DOHH2 (cell line): ENCODE data around the gene ZNF385D.

Source experiments
- CTCF ChIP-seq: fragments of 200-600 bp; sonication (generic); IDR thresholded peaks from one replicate; pipeline ENCODE4 v1.5.1; 2014; ENCODE audit warnings: antibody characterized with exemption, mild to moderate bottlenecking, low read depth, low read length; ENCODE audit not compliant: poor library complexity, severe bottlenecking
- EZH2phosphoT487 ChIP-seq: fragments of 200-600 bp; sonication (generic); IDR thresholded peaks from 2 replicates; pipeline ENCODE4 v1.6.1; 2017; ENCODE audit warnings: borderline replicate concordance, mild to moderate bottlenecking, antibody characterized with exemption, low read length, moderate library complexity, mixed read lengths

DNA sequence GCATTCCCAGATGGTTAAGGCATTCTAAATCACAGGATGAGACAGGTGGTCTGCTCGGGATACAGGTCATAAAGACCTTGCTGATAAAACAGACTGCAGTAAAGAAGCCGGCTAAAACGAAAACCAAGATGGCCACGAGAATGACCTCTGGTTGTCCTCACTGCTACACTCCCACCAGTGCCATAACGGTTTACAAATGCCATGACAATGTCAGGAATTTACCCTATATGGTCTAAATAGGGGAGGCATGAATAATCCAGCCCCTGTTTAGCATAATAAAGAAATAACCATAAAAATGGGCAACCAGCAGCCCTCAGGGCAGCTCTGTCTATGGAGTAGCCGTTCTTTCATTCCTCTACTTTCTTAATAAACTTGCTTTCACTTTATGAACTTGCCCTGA, 151.1 kb downstream of the ZNF385D start:
- TF ChIP-seq CTCF (no peak), EZH2phosphoT487 (no peak)
